ENCODE data around the gene KIF5C. TPM values are rescaled to one million over a fixed set of nuclear protein-coding genes. Genes with fewer than 3 reads are reported as not detected.

The KIF5C gene
- total and polyA plus RNA-seq, 4 donors = 0.06 to 0.25 (median 0.14) TPM

- Histone ChIP-seq H3K9me3 (ENCODE audit: control insufficient read depth in 4 of 4, low read length in 3 of 4) (peaks cover 0 to 7% (median 3%) of the 10 kb centered on the region in 4 donors), H3K9ac (ENCODE audit: low read depth in 1 of 2, low read length in 2 of 2) (no peak overlapping the region), H3K27ac (ENCODE audit: low read depth in 1 of 2, low read length in 2 of 2) (no peak overlapping the region), H3K27me3 (ENCODE audit: control insufficient read depth in 4 of 4, insufficient read depth in 4 of 4, low read length in 3 of 4) (peaks cover 0 to 6% (median 0%) of the 10 kb centered on the region in 4 donors), H3K36me3 (ENCODE audit: control insufficient read depth in 4 of 4, insufficient read depth in 3 of 4, low read depth in 1 of 4, low read length in 3 of 4) (no peaks in the 10 kb centered on the region), H3K4me3 (ENCODE audit: low read depth in 1 of 3, low read length in 3 of 3) (peak overlapping the region in 2 of 3 donors; percentile 29 to 43), H3K4me1 (ENCODE audit: control insufficient read depth in 4 of 4, insufficient read depth in 4 of 4, low read length in 3 of 4) (peaks cover 4 to 11% (median 7%) of the 10 kb centered on the region in 4 donors)
- TF ChIP-seq RXRA (IDR thresholded peaks at IDR 0.05) (no peak), HNF4G (IDR thresholded peaks at IDR 0.05) (no peak), ZBTB33 (IDR thresholded peaks at IDR 0.05) (no peak), HNF4A (conservative IDR thresholded peaks at IDR 0.05) (no peak)
- no peak for DNase-seq (ENCODE audit: low spot score)
- WGBS = 10% methylated on average over 19 of the region's 19 CpGs
Measured at GRCh38 chr2:148887350-148888002, 12.4 kb downstream of the KIF5C start.

DNA sequence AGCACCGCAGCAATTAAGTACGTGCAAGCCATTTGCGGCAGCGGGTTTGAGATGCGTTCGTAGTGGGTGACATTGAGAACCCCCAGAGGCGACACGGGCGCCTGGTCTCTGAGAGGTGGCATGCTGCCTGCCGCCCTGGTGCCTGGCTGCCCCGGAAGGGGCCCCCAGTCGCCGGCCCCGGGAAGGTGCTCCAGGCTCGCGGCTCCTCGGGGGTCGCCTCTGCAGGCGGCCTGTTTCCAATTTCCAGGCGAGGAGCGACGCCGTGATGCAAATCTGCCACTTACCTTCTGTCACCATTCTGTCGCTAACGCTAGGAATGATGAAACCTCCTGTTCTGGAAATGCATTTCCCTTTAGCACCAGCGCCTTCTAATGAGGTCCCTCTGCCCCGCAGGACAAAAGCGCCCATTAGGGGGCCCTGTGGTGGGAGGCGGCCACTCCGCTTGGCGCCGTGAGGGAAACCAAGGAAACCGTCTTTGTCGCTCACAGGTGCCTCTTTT is 13.0 kb downstream of the KIF5C start:
- peak overlapping the region in 2 of 3 donors; percentile 29 to 43 for H3K4me3 ChIP-seq (ENCODE audit: low read depth in 1 of 3, low read length in 3 of 3)
- H3K4me1 ChIP-seq (ENCODE audit: control insufficient read depth in 4 of 4, insufficient read depth in 4 of 4, low read length in 3 of 4) = peaks cover 4 to 11% (median 7%) of the 10 kb centered on the region in 4 donors
- WGBS = 6% methylated on average over 34 of the region's 34 CpGs
- peaks cover 0 to 6% (median 0%) of the 10 kb centered on the region in 4 donors for H3K27me3 ChIP-seq (ENCODE audit: control insufficient read depth in 4 of 4, insufficient read depth in 4 of 4, low read length in 3 of 4)
- TF ChIP-seq ATF3 (IDR thresholded peaks at IDR 0.05) (no peak), EGR1 (IDR thresholded peaks at IDR 0.05; ENCODE audit: low read depth in 2 of 2) (no peak), TAF1 (conservative IDR thresholded peaks at IDR 0.05) (no peak), MAX (IDR thresholded peaks at IDR 0.05) (no peak), GABPA (IDR thresholded peaks at IDR 0.05 in 1 of 2, conservative IDR thresholded peaks at IDR 0.05 in 1 of 2) (no peak), SP1 (IDR thresholded peaks at IDR 0.05) (no peak), FOXA2 (IDR thresholded peaks at IDR 0.05) (no peak), CTCF (IDR thresholded peaks at IDR 0.05; ENCODE audit: low read depth, low read length, missing input control) (no peak), HNF4A (conservative IDR thresholded peaks at IDR 0.05) (no peak), YY1 (IDR thresholded peaks at IDR 0.05) (no peak), ZBTB33 (IDR thresholded peaks at IDR 0.05) (no peak), NR2F2 (IDR thresholded peaks at IDR 0.05) (no peak), FOXA1 (IDR thresholded peaks at IDR 0.05) (no peak), RXRA (IDR thresholded peaks at IDR 0.05) (no peak), HNF4G (IDR thresholded peaks at IDR 0.05) (no peak), JUND (IDR thresholded peaks at IDR 0.05) (no peak), RAD21 (IDR thresholded peaks at IDR 0.05) (no peak)
- TF ChIP-seq, protein P1, sequence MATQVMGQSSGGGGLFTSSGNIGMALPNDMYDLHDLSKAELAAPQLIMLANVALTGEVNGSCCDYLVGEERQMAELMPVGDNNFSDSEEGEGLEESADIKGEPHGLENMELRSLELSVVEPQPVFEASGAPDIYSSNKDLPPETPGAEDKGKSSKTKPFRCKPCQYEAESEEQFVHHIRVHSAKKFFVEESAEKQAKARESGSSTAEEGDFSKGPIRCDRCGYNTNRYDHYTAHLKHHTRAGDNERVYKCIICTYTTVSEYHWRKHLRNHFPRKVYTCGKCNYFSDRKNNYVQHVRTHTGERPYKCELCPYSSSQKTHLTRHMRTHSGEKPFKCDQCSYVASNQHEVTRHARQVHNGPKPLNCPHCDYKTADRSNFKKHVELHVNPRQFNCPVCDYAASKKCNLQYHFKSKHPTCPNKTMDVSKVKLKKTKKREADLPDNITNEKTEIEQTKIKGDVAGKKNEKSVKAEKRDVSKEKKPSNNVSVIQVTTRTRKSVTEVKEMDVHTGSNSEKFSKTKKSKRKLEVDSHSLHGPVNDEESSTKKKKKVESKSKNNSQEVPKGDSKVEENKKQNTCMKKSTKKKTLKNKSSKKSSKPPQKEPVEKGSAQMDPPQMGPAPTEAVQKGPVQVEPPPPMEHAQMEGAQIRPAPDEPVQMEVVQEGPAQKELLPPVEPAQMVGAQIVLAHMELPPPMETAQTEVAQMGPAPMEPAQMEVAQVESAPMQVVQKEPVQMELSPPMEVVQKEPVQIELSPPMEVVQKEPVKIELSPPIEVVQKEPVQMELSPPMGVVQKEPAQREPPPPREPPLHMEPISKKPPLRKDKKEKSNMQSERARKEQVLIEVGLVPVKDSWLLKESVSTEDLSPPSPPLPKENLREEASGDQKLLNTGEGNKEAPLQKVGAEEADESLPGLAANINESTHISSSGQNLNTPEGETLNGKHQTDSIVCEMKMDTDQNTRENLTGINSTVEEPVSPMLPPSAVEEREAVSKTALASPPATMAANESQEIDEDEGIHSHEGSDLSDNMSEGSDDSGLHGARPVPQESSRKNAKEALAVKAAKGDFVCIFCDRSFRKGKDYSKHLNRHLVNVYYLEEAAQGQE (IDR thresholded peaks at IDR 0.05) = no peak
- H3K36me3 ChIP-seq (ENCODE audit: control insufficient read depth in 4 of 4, insufficient read depth in 3 of 4, low read depth in 1 of 4, low read length in 3 of 4) = no peaks in the 10 kb centered on the region
- H3K27ac ChIP-seq (ENCODE audit: low read depth in 1 of 2, low read length in 2 of 2) = no peak overlapping the region
- H3K9me3 ChIP-seq (ENCODE audit: control insufficient read depth in 4 of 4, low read length in 3 of 4) = peaks cover 1 to 10% (median 6%) of the 10 kb centered on the region in 4 donors
- no peak for DNase-seq (ENCODE audit: low spot score)
- no peak overlapping the region for H3K9ac ChIP-seq (ENCODE audit: low read depth in 1 of 2, low read length in 2 of 2)
